HG02943 (cell line): ENCODE data around the gene UBE2J2.

ENCODE experiments used
- ATAC-seq: cut with Tn5 transposase; IDR thresholded peaks from one replicate; pipeline ENCODE4 v1.9.1; 2021; ENCODE audit warnings: mild to moderate bottlenecking, low read depth, moderate library complexity; ENCODE audit not compliant: unreplicated experiment

UBE2J2 gene

GRCh38 chr1:1296070-1297061, 22.7 kb upstream of the UBE2J2 start:
- ATAC-seq: no peak

- ATAC-seq: no peak
Observed at GRCh38 chr1:1295154-1295923, 21.7 kb upstream of the UBE2J2 start.

- no peak for ATAC-seq
Observed at GRCh38 chr1:1294250-1294890, 20.7 kb upstream of the UBE2J2 start.

- ATAC-seq: no peak
Observed at GRCh38 chr1:1293263-1294249, 19.9 kb upstream of the UBE2J2 start.

- no peak for ATAC-seq
Observed at GRCh38 chr1:1292851-1293250, 19.2 kb upstream of the UBE2J2 start.

GRCh38 chr1:1292442-1292779, 18.8 kb upstream of the UBE2J2 start:
- no peak for ATAC-seq

GRCh38 chr1:1291548-1292441, 18.1 kb upstream of the UBE2J2 start:
- no peak for ATAC-seq

GRCh38 chr1:1291023-1291528, 17.4 kb upstream of the UBE2J2 start:
- no peak for ATAC-seq

GRCh38 chr1:1290238-1290731, 16.6 kb upstream of the UBE2J2 start:
- no peak for ATAC-seq

GRCh38 chr1:1287288-1288110, 13.8 kb upstream of the UBE2J2 start:
- no peak for ATAC-seq

GRCh38 chr1:1286313-1287261, 12.9 kb upstream of the UBE2J2 start:
- no peak for ATAC-seq

- ATAC-seq: no peak
Observed at GRCh38 chr1:1285611-1286311, 12.1 kb upstream of the UBE2J2 start.

GRCh38 chr1:1285102-1285571, 11.5 kb upstream of the UBE2J2 start:
- no peak for ATAC-seq

GRCh38 chr1:1284221-1285101, 10.8 kb upstream of the UBE2J2 start:
- no peak for ATAC-seq

GRCh38 chr1:1283821-1284220, 10.2 kb upstream of the UBE2J2 start:
- ATAC-seq: no peak
